PC-9 (cell line): Measurements from ENCODE around the gene GLI1. TPM values are rescaled to one million over a fixed set of nuclear protein-coding genes. Genes with fewer than 3 reads are reported as not detected.

Experiments
- BruUV-seq: library from RNA; stranded (reverse); fragments of 400-500 nt; replicated peaks from 2 replicates; lab custom pipeline; 2021; lab: Mats Ljungman, UMichigan
- CTCF ChIA-PET: fragments of 300-600 bp; sonication (Branson Sonifier 250); formaldehyde crosslinking; loops from one replicate; lab custom pipeline; 2022; ENCODE audit warnings: antibody characterized with exemption; lab: Charles Lee
- POLR2A ChIA-PET: fragments of 300-600 bp; sonication (Branson Sonifier 250); formaldehyde crosslinking; loops from one replicate; lab custom pipeline; 2022; ENCODE audit warnings: antibody characterized with exemption; ENCODE audit not compliant: unreplicated experiment; lab: Charles Lee
- DNase-seq, 2 experiments: peaks; one replicate each; pipeline versions ENCODE4 v3.0.0 to v3.0.0-alpha.2; 2015 to 2022; ENCODE audit warnings: mixed read lengths in 1 of 2
- H2AFZ ChIP-seq: fragments of 200-600 bp; sonication (generic); 2 replicates; pipeline ENCODE4 v1.8.1; 2017; ENCODE audit warnings: antibody characterized with exemption
- H3F3A ChIP-seq: fragments of 200-600 bp; sonication (generic); 2 replicates; pipeline ENCODE4 v1.8.1; 2017; ENCODE audit warnings: antibody characterized with exemption, mild to moderate bottlenecking, low read depth; ENCODE audit not compliant: insufficient read depth
- H3K27ac ChIP-seq: fragments of 200-600 bp; sonication (generic); 2 replicates; pipeline ENCODE4 v1.6.1; 2016; ENCODE audit warnings: mixed run types
- H3K27me3 ChIP-seq: fragments of 200-600 bp; sonication (generic); 2 replicates; pipeline ENCODE4 v1.6.1; 2016; ENCODE audit warnings: low read depth, mixed run types; ENCODE audit not compliant: insufficient read depth
- H3K36me3 ChIP-seq: fragments of 200-600 bp; sonication (generic); 2 replicates; pipeline ENCODE4 v1.6.1; 2016; ENCODE audit warnings: low read depth, mixed run types
- H3K4me1 ChIP-seq: fragments of 200-600 bp; sonication (generic); replicated peaks from 2 replicates; pipeline ENCODE4 v1.6.1; 2016; ENCODE audit warnings: mixed run types; ENCODE audit not compliant: insufficient read depth
- H3K4me2 ChIP-seq: fragments of 200-600 bp; sonication (generic); 2 replicates; pipeline ENCODE4 v1.6.1; 2017; ENCODE audit warnings: mixed run types
- H3K4me3 ChIP-seq: fragments of 200-600 bp; sonication (generic); 2 replicates; pipeline ENCODE4 v1.6.1; 2016; ENCODE audit warnings: mixed run types
- H3K79me2 ChIP-seq: fragments of 200-600 bp; sonication (generic); 2 replicates; pipeline ENCODE4 v1.6.1; 2017; ENCODE audit warnings: low read depth, mixed run types
- H3K9me2 ChIP-seq: fragments of 200-600 bp; sonication (generic); 2 replicates; pipeline ENCODE4 v1.8.1; 2017; ENCODE audit warnings: mild to moderate bottlenecking; ENCODE audit not compliant: insufficient read depth
- H3K9me3 ChIP-seq: fragments of 200-600 bp; sonication (generic); 2 replicates; pipeline ENCODE4 v1.8.1; 2016; ENCODE audit warnings: low read depth; ENCODE audit not compliant: insufficient read depth
- H4K20me1 ChIP-seq: fragments of 200-600 bp; sonication (generic); 2 replicates; pipeline ENCODE4 v1.8.1; 2017; ENCODE audit not compliant: insufficient read depth
- EZH2 ChIP-seq: fragments of 200-600 bp; sonication (generic); IDR thresholded peaks from 2 replicates; pipeline ENCODE4 v1.8.0; 2017; ENCODE audit warnings: antibody characterized with exemption, low read depth
- intact Hi-C: fragments of 100-400 bp; cut with micrococcal nuclease; formaldehyde crosslinking; loops from one replicate; pipeline ENCODE4 v1.10.0; 2022; ENCODE audit not compliant: unreplicated experiment
- total RNA-seq: library from RNA; stranded (reverse); gene quantifications from 2 replicates; pipeline ENCODE4 v1.2.3, GENCODE V29; 2021
- TF ChIP-seq, protein P1 (sequence below): fragments of 200-600 bp; sonication (generic); conservative IDR thresholded peaks from 2 replicates; pipeline ENCODE4 v1.6.1; 2017; ENCODE audit warnings: mixed run types, antibody characterized with exemption, mild to moderate bottlenecking, moderate library complexity

The GLI1 gene
- total RNA-seq, 1 experiment from 2014 or later = not detected

GRCh38 chr12:57429473-57430111 is 30.0 kb upstream of the GLI1 start:
- POLR2A ChIA-PET = no interaction called here
- H3K27me3 ChIP-seq = no peaks in the 10 kb centered on the region
- DNase-seq = no peak
- H3K4me2 ChIP-seq = peak overlapping the region; percentile 90
- H3K9me2 ChIP-seq = no peaks in the 10 kb centered on the region
- H3K36me3 ChIP-seq = no peaks in the 10 kb centered on the region
- peaks cover 18% of the 10 kb centered on the region for H3K4me1 ChIP-seq
- BruUV-seq = TSS peak; percentile 61
- peaks cover 13% of the 10 kb centered on the region; the same call in 1 of the 2 replicates for H3F3A ChIP-seq
- CTCF ChIA-PET = no interaction called here
- peak overlapping the region; percentile 74 for H3K4me3 ChIP-seq
- peak overlapping the region; percentile 76 for H2AFZ ChIP-seq
- no peaks in the 10 kb centered on the region for H4K20me1 ChIP-seq
- H3K27ac ChIP-seq = peak overlapping the region; percentile 91
- no peaks in the 10 kb centered on the region for H3K9me3 ChIP-seq
- intact Hi-C loops = no loop called here
- H3K79me2 ChIP-seq = peaks cover 21% of the 10 kb centered on the region
- TF ChIP-seq, protein P1, sequence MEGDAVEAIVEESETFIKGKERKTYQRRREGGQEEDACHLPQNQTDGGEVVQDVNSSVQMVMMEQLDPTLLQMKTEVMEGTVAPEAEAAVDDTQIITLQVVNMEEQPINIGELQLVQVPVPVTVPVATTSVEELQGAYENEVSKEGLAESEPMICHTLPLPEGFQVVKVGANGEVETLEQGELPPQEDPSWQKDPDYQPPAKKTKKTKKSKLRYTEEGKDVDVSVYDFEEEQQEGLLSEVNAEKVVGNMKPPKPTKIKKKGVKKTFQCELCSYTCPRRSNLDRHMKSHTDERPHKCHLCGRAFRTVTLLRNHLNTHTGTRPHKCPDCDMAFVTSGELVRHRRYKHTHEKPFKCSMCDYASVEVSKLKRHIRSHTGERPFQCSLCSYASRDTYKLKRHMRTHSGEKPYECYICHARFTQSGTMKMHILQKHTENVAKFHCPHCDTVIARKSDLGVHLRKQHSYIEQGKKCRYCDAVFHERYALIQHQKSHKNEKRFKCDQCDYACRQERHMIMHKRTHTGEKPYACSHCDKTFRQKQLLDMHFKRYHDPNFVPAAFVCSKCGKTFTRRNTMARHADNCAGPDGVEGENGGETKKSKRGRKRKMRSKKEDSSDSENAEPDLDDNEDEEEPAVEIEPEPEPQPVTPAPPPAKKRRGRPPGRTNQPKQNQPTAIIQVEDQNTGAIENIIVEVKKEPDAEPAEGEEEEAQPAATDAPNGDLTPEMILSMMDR = no peak
- no peak for TF ChIP-seq EZH2

DNA sequence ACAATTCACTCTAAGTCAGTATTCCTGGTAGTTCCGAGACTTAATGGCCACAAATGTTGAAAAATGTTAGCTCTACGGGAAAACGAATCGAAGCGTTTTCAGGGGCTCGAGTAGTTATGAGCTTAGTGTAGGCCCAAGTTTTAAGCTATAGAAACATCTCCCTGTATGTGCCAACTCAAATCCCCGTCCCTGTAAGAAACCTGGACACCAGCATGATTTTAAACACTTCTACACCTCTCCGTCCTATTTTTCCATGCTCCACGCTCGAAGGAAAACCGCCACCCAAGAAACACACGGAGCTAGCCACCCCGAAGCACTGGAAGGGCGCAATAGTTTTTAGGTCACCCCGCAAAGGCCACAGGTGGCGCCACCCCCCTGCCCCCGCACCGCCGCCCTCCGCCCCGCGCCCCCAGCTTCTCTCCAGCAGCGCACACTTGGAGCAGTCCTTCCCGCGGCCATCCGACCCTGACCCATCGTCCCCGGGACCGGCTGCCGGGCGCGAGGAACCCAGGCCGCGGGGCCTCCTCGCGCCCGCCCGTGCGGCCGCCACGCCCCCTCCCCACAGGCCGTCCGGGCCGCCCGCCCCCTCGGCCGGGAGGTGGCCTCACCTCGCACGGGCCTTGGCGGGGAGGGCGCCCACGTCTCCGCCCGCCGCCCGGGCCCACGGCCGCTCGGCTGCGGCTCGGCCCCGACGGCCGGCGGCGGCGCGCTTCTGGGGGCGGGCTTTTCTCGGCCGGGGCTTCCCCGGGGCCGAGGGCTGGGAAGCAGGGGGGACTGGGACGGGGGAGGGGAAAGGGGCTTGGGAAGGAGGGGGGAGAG is 29.3 kb upstream of the GLI1 start:
- Histone ChIP-seq H3K4me2 (peak overlapping the region; percentile 90), H3K27ac (peak overlapping the region; percentile 91), H3F3A (peaks cover 13% of the 10 kb centered on the region; the same call in 1 of the 2 replicates), H3K79me2 (peaks cover 21% of the 10 kb centered on the region), H3K9me2 (no peaks in the 10 kb centered on the region), H3K36me3 (no peaks in the 10 kb centered on the region), H3K4me3 (peak overlapping the region; percentile 74), H3K4me1 (peaks cover 18% of the 10 kb centered on the region), H3K27me3 (no peaks in the 10 kb centered on the region), H2AFZ (peak overlapping the region; percentile 76), H3K9me3 (no peaks in the 10 kb centered on the region), H4K20me1 (no peaks in the 10 kb centered on the region)
- DNase-seq = peak in 1 of 2 experiments; percentile 69
- TF ChIP-seq, protein P1 = no peak
- TF ChIP-seq EZH2 = no peak
- intact Hi-C loops = no loop called here
- ChIA-PET CTCF (no interaction called here), POLR2A (no interaction called here)
- BruUV-seq = no TSS peak

- Histone ChIP-seq H3F3A (peaks cover 13% of the 10 kb centered on the region; the same call in 1 of the 2 replicates), H2AFZ (peak within 1 kb of the TSS; percentile 97), H3K4me3 (peak within 1 kb of the TSS; percentile 74), H3K4me2 (peak within 1 kb of the TSS; percentile 93), H3K4me1 (peaks cover 18% of the 10 kb centered on the region), H4K20me1 (no peaks in the 10 kb centered on the region), H3K36me3 (no peaks in the 10 kb centered on the region), H3K9me3 (no peaks in the 10 kb centered on the region), H3K27me3 (no peaks in the 10 kb centered on the region), H3K9me2 (no peaks in the 10 kb centered on the region), H3K79me2 (peaks cover 21% of the 10 kb centered on the region), H3K27ac (peak within 1 kb of the TSS; percentile 91)
- DNase-seq = peak; percentile 85 to 95
- intact Hi-C loops = no loop called here
- CTCF ChIA-PET = no interaction called here
- no peak for TF ChIP-seq EZH2
- TF ChIP-seq, protein P1 = no peak
- POLR2A ChIA-PET = no interaction called here
- BruUV-seq = TSS peak; percentile 85
These were observed 28.5 kb upstream of the GLI1 start, which contains the start of gene R3HDM2 for GRCh38 chr12:57430931-57431566. TSS of gene R3HDM2 (minus strand) at chr12:57431043. CDS start at chr12:57310428, 120,615 bp downstream.
